GM21367 (cell line): ENCODE measurements around the gene CAMTA2.
A peak's percentile ranks its signal among the peaks of the same experiment; 100 is the strongest.

ENCODE experiments used
- ATAC-seq: cut with Tn5 transposase; IDR thresholded peaks from one replicate; pipeline ENCODE4 v1.9.1; 2021; ENCODE audit not compliant: unreplicated experiment

The CAMTA2 gene

GRCh38 chr17:4999430-5000093 is 12.1 kb upstream of the CAMTA2 start:
- no peak for ATAC-seq

- no peak for ATAC-seq
These were observed 11.4 kb upstream of the CAMTA2 start for GRCh38 chr17:4998732-4999429.

DNA sequence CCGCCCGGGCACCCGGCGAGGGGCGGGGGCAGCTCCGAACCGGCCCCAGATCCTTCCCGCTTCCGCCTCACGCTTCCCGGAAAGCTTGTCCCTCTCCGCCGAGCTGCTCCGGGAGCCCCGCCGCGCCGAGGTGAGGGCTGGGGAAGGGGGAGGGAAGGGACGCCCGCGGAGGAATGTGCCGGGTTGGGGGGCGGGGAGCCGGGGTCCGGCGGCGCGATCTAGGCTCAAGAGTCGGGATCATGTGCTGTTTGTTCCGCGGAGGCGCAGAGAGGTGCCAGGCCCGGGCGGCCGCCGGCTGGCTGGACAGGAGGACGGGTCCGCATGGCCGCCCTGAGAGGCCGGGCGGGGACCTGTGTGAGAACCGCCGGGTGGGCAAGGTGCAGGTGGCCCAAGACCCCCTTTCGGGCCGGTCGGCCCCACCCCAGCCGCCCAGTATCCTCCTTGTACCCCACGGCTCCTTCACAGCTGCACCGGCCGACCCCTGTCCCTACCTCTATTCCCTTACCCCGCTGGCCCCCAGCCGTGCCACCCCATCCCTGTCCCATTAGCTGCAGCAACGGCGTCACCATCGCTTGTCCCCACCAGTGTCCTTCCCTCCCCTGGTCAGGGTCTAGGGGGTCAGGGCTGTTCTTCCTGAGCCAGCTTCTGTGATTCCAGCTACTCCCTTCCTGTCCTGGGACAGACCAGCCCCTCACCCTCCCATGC is 10.7 kb upstream of the CAMTA2 start:
- peak; percentile 2 for ATAC-seq

- ATAC-seq: peak; percentile 72
These were observed 10.0 kb upstream of the CAMTA2 start, which contains the start of the genes INCA1 and KIF1C for GRCh38 chr17:4997302-4998026. INCA1 (minus strand) TSS chr17:4997522; CDS start chr17:4994437, 3,085 bp downstream. KIF1C (plus strand) TSS chr17:4997950; CDS start chr17:5000247, 2,297 bp downstream.

DNA sequence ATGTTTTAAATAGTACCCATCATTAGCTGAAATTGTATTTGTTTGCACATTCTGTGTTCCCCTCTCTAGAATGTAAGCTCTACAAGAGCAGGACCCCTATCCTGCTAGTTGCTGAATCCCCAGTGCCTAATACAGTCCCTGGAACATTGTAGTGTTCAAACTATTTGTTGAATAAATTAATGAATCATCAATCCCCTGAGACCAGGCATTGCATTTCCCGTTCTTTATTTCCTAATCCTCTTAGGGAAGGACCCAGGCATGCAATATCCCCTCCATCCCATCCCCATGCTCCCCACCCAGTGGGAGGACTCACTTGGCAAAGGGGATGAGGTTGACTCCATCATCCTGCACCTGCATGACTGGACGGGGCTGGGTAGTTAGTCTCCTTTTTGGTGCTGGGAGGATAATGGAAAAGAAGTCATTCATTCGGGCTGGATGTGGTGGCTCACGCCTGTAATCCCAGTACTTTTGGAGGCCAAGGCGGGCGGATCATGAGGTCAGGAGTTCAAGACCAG is 6.7 kb upstream of the CAMTA2 start:
- no peak for ATAC-seq

- ATAC-seq: no peak
These were observed 492 bp upstream of the CAMTA2 start for GRCh38 chr17:4987767-4988567.

GRCh38 chr17:4986403-4986802 is 1.1 kb downstream of the CAMTA2 start:
- ATAC-seq: no peak

GRCh38 chr17:4982305-4982704 is 5.2 kb downstream of the CAMTA2 start:
- ATAC-seq: no peak

- no peak for ATAC-seq
These were observed 6.7 kb downstream of the CAMTA2 start for GRCh38 chr17:4980644-4981216.

DNA sequence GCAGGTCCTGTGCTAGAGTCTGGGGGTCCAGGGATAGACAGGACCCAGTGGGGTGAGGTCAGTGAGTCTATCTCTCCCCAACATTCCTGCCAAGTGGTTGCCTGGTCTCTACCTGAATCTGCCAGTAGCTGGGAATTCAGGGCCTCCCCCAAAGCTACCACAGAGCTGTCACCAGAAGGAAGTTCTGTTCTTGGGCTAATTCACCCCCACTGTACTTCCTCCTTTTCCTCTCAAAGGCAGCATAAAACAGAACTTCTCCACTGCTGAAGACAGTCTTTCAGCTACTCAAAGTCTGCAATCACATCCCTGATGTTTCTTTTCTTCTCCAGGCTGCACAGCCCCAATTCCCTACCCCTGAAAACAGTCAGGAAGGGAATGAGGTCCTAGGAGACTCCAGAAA is 8.7 kb downstream of the CAMTA2 start:
- no peak for ATAC-seq

- ATAC-seq: no peak
These were observed 13.3 kb downstream of the CAMTA2 start for GRCh38 chr17:4974115-4974670.

DNA sequence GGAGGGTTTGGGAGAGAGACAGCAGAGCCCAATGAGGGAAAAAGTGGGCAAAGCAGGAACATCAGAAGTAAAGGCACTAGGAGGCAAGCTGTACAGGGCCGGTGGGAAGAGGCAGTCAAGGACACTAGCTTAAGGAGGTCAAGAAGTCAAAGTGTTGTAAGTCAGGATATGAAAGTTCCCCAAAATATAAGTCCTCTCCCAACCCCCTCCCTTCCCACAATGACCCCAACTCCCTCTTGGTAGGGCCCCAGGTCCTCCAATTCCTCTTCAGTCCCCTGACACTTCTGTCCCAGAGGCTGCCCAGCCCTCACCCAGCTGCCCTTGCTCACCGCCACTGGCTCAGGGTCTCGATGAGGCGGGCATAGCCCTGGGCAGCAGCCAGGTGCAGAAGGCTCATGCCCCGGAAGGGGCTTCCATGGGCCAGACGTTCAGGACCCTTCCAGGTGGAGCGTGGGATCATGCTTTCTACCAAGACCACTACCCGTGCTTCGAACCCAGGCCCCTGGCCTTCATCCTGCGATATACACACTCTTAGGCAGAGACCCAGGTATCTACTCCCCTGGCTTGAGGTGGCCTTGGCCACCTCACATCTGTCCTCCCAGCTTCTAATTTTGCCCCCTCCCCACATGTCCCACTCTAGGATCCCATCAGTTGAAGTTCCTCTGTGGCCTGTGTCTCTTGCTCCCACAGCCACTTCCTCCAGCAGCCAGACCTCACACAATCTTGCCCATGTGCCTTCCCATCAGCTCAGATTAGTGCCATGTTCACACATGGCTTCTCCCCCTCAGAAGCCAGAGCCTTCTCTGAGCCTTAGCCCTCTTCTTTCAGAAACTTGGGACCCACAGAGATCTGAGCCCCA is 14.0 kb downstream of the CAMTA2 start:
- ATAC-seq: no peak

- ATAC-seq: no peak
These were observed 14.7 kb downstream of the CAMTA2 start for GRCh38 chr17:4972752-4973151.

DNA sequence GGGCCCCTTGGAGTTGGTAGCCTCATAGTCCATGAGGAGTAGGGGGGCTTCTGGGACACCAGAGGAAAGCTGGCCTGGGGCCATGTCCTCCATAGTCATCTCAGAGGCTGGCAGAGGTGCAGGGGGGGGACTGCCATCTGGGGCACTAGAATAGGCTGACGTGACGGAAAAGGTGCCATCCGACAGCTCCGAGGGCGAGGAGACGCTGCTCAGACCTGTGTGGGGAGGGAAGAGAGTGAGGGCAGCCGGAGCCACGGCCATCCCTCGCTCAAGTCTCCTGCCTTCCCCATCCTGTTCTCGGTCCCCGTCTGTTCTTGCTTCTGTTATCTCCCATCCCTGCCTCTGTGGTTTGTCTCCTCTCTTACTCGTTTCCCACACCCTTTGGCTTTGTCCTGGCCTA is 15.2 kb downstream of the CAMTA2 start:
- no peak for ATAC-seq

DNA sequence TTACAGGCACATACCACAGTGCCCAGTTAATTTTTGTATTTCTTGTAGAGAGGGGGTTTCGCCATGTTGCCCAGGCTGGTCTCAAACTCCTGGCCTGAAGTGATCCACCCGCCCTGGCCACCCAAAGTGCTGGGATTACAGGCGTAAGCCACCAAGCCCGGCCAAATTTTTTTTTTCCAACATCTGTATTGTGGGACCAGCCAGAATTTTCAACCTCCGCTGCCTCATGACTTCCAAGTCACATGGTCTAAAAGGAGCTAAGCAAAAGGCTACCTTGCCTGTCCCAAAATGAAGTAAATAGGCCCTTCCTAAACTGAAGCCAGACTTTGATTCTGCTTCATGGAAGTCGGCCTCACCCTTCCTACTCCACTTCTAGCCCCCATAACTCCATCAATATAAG is 15.6 kb downstream of the CAMTA2 start:
- ATAC-seq: no peak

DNA sequence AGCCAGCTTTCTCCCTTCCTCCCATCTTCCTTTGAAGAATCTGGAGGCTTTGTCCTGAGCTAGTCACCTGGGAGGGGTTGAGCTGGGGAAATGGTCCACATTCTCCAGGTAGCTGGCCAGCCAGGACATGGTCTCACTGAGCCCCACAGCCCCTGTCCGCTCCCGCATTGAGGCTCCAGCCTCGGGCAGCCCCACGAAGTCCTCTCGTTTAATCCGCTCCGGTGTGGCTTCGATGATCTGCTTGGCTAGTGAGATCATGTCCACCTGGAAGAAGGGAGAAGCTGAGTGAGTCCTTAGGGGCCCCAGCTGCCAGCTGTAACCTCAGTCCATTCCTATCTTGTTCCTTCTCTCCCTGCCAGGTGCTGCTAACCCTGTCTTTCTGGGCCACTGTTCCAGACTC is 17.2 kb downstream of the CAMTA2 start:
- no peak for ATAC-seq

DNA sequence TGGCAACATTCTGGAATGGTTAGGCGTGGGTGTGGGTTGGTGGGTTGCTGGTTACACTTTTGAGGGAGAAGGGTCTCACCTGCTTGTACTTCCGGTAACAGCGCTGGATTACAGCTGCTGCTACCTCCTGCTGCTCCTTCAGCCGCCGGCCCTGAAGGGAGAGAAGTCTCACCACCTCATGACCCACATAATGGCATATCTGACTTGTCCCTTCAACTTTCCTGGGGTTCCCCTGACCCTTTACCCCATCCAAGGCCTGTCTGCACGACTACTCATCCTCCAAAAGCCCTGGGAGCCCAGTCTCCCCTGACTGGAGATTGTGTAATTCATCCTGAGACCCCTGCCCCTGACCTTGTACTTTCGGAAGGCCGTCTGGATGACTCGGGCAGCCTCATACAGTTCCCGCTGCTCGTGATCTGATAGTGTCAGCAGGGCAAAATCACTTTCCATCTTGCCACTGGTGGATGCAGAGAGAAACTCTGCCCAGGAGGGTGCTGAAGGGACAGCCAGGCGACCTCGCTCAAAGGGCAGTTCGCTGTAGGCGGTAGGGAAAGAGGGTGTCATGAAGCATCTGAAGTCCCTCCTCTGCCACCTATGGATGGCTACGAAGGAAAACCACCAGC is 17.8 kb downstream of the CAMTA2 start:
- no peak for ATAC-seq

DNA sequence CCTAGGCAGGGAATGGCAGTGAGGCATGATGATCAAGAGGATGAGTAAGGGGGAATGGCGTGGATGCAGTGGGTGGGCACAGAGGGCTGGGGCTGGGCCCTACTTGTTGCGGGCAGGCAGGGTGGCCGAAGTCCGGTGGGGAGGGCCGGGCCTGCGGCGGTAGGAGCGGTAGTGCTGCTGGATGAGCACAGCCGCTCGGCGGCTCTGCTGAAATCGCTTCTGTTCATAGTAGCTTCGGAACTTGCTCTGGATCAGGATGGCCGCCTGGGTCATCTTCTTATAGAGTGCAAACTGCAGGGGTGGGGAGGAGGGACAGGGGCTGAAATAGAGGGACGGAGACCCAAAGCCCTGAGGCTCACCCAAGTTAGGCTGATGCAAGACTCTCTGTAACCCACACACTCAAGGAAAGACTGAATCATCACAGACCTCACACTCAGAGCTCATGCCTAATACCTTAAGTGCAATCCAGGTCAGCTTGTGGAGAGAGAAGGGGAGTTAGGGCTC is 18.4 kb downstream of the CAMTA2 start:
- ATAC-seq: no peak
